Esophagus muscularis mucosa (tissue), 4 donors: ENCODE data around the gene LAMTOR2. TPM values are rescaled to one million over a fixed set of nuclear protein-coding genes. Genes with fewer than 3 reads are reported as not detected.

Experiments used
- DNase-seq: peaks from one replicate; pipeline ENCODE4 v3.0.0-alpha.2; 2017; ENCODE audit errors: extremely low spot score
- H3K27ac ChIP-seq, 4 donors: fragments of 200-600 bp; sonication (generic); replicated peaks in 1 of 4; 1 replicate in 3 of 4; 2 replicates in 1 of 4; pipeline ENCODE4 v1.5.1; 2016 to 2019; ENCODE audit warnings: mild to moderate bottlenecking in 1 of 4
- H3K27me3 ChIP-seq, 4 donors: fragments of 200-600 bp; sonication (generic); one replicate each; pipeline versions ENCODE4 v1.5.1 to v1.6.0; 2016 to 2019
- H3K36me3 ChIP-seq, 4 donors: fragments of 200-600 bp; sonication (generic); one replicate each; pipeline ENCODE4 v1.5.1; 2016 to 2019
- H3K4me1 ChIP-seq, 4 donors: fragments of 200-600 bp; sonication (generic); one replicate each; pipeline ENCODE4 v1.5.1; 2016 to 2019
- H3K4me3 ChIP-seq, 4 donors: fragments of 200-600 bp; sonication (generic); 1 replicate in 2 of 4; 2 replicates in 2 of 4; pipeline ENCODE4 v1.5.1; 2016 to 2019; ENCODE audit warnings: mild to moderate bottlenecking in 4 of 4, moderate library complexity in 1 of 4
- H3K9me3 ChIP-seq, 4 donors: fragments of 200-600 bp; sonication (generic); 1 replicate in 3 of 4; 2 replicates in 1 of 4; pipeline ENCODE4 v1.5.1; 2016 to 2019
- EP300 ChIP-seq: sonication (generic); formaldehyde crosslinking; IDR thresholded peaks from one replicate; pipeline ENCODE4 v1.6.1; 2017; ENCODE audit warnings: antibody characterized with exemption
- POLR2A ChIP-seq: fragments of 450-650 bp; IDR thresholded peaks from one replicate; pipeline ENCODE4 v1.6.1; 2017; ENCODE audit warnings: antibody characterized with exemption, moderate library complexity, mild to moderate bottlenecking, low read depth
- POLR2AphosphoS5 ChIP-seq, 2 donors: sonication (generic); formaldehyde crosslinking; IDR thresholded peaks; one replicate each; pipeline ENCODE4 v1.6.1; 2017; ENCODE audit warnings: antibody characterized with exemption in 2 of 2
- WGBS: methylation state at CpG from one replicate; pipeline ENCODE4 v1.1.5; 2018; 5-methylcytosine and 5-hydroxymethylcytosine counted together
- intact Hi-C: fragments of 100-400 bp; cut with DNase I; formaldehyde crosslinking; loops from one replicate; pipeline ENCODE4 v1.15.1; 2023
- total RNA-seq, 4 donors: library from RNA; depleted of rRNA; stranded (reverse); fragments of >200 nt; gene quantifications; one replicate each; pipeline versions ENCODE4 v1.1.0 to v1.2.1, GENCODE V29; 2016
- TF ChIP-seq, protein P1 (sequence below), 3 experiments: fragments of 200-600 bp in 2 of 3; fragments of 450-650 bp in 1 of 3; sonication (generic) in 2 of 3; IDR thresholded peaks; one replicate each; pipeline ENCODE4 v1.5.1; 2017 to 2019; ENCODE audit warnings: antibody characterized with exemption in 3 of 3, mild to moderate bottlenecking in 2 of 3, moderate library complexity in 1 of 3

Gene LAMTOR2
- total RNA-seq, 4 donors from 2014 or later, result 59.3 to 106 (median 75.5) TPM

DNA sequence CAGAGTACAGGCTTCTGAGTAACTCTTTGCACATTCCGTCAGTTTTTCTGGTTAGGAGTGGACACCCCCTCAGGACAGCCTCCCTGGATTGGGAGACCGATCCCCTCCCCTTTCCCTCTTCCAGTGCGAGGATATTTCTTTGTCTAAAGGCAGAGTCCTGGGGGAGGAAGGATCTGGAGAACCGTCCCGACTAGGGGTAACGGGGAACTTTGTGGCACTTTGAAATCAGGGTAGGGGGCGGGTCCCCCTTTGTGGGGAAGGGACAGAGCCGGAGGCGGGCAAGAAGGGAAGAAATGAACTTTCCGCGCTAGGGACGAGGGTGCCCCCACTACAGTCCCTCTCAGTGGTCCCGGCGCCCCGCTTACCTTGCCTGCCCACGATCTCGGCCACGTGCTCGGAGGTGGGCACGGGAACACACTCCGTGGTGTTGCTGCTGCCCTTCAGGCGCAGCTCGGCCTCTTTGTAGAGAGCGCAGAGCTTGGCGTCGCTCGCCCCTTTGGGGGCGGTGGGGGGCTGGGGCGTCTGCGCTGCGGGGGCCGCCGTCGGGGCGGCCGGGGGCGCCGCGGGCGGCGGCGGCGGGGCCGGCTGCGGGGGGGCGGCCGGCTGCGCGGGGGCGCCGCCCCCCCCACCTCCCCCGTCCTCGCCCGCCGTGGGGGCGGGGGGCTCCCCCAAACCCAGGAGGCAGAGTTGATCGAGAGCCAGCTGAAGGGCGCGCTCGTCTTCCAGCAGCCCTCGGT is 26.8 kb downstream of the LAMTOR2 start:
- 7% methylated on average over 40 of the region's 61 CpGs for WGBS
- no peaks in the 10 kb centered on the region for H3K36me3 ChIP-seq
- TF ChIP-seq POLR2AphosphoS5 (IDR thresholded peaks at IDR 0.05) (no peak), EP300 (no peak), POLR2A (no peak)
- TF ChIP-seq, protein P1, sequence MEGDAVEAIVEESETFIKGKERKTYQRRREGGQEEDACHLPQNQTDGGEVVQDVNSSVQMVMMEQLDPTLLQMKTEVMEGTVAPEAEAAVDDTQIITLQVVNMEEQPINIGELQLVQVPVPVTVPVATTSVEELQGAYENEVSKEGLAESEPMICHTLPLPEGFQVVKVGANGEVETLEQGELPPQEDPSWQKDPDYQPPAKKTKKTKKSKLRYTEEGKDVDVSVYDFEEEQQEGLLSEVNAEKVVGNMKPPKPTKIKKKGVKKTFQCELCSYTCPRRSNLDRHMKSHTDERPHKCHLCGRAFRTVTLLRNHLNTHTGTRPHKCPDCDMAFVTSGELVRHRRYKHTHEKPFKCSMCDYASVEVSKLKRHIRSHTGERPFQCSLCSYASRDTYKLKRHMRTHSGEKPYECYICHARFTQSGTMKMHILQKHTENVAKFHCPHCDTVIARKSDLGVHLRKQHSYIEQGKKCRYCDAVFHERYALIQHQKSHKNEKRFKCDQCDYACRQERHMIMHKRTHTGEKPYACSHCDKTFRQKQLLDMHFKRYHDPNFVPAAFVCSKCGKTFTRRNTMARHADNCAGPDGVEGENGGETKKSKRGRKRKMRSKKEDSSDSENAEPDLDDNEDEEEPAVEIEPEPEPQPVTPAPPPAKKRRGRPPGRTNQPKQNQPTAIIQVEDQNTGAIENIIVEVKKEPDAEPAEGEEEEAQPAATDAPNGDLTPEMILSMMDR (IDR thresholded peaks at IDR 0.05), result no peak
- no peak for DNase-seq
- peaks cover 24 to 53% (median 34%) of the 10 kb centered on the region in 4 donors for H3K4me1 ChIP-seq
- no peaks in the 10 kb centered on the region for H3K9me3 ChIP-seq
- intact Hi-C loops, result no loop called here
- H3K27ac ChIP-seq, result no peak overlapping the region
- no peaks in the 10 kb centered on the region for H3K27me3 ChIP-seq
- H3K4me3 ChIP-seq, result peak overlapping the region; percentile 81 to 88 (median 86)

DNA sequence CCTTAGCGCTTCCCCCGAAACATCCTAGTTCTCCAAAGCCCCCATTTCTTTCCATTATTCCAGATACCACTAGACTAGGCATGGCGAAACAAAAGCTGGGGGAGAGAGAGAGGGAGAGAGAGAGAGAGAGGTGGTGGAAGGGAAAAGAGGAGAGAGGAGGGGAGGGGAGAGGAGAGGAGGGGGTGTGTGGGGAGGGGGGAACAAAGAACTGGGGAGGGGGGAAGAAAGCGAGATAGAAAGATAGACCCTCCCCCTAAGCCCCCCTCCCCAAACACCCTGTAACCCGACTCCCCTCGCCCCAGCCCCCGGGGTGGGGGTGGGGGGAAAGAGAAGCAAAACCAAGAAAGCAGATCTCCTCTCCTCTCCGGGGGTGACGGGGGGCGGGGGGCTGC is 27.3 kb downstream of the LAMTOR2 start:
- TF ChIP-seq, protein P1 (IDR thresholded peaks at IDR 0.05), result no peak
- TF ChIP-seq POLR2A, result no peak
- TF ChIP-seq POLR2AphosphoS5 (IDR thresholded peaks at IDR 0.05), result no peak
- no peak for TF ChIP-seq EP300
- Histone ChIP-seq H3K9me3 (no peaks in the 10 kb centered on the region), H3K4me3 (peak overlapping the region; percentile 81 to 88 (median 86)), H3K4me1 (peaks cover 28 to 53% (median 36%) of the 10 kb centered on the region in 4 donors), H3K27me3 (no peaks in the 10 kb centered on the region), H3K36me3 (no peaks in the 10 kb centered on the region), H3K27ac (peak overlapping the region in 2 of 4 donors; percentile 67 to 77)
- no peak for DNase-seq
- 0% methylated on average over 7 of the region's 10 CpGs for WGBS
- intact Hi-C loops, result no loop called here

DNA sequence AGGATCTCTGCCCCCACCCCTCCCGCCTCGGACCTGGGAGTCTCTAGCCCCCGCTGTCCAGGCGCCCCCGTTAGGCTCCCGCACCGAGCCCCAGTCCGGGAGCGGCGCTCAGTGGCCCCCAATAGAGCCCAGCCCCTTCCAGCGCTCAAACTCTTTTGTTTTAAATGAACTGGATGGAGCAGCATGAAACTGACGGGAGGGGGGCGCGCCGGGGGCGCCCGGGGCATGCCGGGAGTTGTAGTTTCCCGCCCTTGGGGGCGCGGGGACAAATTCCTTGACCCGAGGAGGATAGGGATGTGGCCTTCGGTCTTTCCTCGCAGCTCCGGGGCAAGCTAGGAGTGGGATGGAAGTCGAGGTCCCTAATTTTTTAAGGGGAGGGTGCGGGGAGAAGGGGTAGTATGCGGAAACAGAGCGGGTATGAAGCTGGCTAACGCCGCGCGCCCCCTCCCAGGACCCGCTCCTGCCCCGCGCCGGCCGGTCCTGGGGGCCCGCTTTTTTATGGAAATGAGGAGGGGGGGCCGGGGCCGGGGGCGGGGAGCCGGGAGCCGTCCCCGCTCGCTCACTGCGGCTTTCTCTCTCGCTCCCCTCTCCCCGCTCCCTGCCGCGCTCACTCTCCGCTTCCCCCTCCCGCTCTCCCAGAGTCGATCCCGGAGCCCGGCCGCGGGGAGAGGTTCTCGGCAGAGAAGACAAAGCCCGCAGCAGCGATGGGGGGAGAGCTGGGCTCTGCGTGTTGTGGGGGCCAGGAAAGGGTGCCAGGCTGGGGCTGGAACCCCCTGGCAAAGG is 27.9 kb downstream of the LAMTOR2 start, which contains the start of gene MEX3A:
Gene MEX3A, minus strand, starts transcription at position 157 of the 783 bp plus-strand sequence. CDS start 467 bp downstream, outside the sequence.
- Histone ChIP-seq H3K9me3 (no peaks in the 10 kb centered on the region), H3K27ac (peak within 1 kb of the TSS; percentile 67 to 77 (median 70)), H3K36me3 (no peaks in the 10 kb centered on the region), H3K4me1 (peaks cover 28 to 50% (median 36%) of the 10 kb centered on the region in 4 donors), H3K4me3 (peak within 1 kb of the TSS; percentile 81 to 88 (median 86)), H3K27me3 (no peaks in the 10 kb centered on the region)
- WGBS, result 1% methylated on average over 29 of the region's 62 CpGs
- TF ChIP-seq POLR2AphosphoS5 (IDR thresholded peaks at IDR 0.05) (peak; percentile 37 to 51), POLR2A (no peak), EP300 (no peak)
- TF ChIP-seq, protein P1 (IDR thresholded peaks at IDR 0.05), result peak in 1 of 3 experiments; percentile 18
- intact Hi-C loops, result no loop called here
- DNase-seq, result no peak

DNA sequence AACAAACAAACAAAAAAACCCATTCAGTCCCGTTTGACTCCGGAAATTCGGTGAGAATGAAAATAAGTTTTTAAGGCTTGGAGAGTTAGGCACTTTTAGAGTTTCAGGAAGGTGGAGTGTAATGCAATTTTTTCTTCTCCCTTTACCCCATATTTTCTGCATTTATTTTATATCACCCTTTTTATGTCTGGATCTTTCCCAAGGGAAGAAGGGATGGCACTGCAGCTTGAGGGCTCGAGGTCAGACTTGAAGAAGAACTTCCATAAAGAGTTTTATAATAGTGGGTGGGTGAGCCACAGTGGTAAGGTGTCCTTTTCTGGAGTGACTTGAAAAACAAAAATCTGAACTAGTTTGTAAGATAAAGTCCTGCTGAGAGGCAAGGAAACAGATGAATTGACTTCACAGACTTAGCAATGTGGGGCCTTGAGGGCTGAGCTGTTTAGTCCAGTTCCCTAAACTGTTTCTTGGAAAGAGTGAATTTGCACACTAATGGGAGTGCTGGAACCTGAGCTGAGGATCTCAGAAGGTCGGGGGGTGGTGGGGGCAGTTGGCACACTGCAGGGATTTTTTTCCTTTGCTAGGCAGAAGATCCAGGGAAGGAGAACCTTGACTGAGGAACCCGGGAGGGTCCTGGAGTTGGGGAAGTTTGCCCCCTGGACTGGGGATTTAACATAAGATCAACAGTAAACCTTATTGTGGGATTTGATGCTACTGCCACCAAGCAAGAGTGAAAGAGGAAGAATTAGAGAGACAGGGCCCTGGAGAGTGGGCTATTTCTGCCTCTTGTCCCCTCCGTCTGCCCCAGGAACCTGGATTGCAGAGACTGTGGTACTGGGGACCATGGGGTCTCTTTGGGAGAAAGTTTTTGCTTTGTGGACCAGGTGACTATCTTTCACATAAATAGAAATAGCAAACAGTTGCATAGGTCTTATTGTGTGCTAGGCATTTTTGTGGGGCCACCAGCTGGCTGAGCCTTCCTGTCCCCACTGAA is 29.5 kb downstream of the LAMTOR2 start:
- Histone ChIP-seq H3K4me3 (no peak overlapping the region), H3K27me3 (no peaks in the 10 kb centered on the region), H3K27ac (no peak overlapping the region), H3K36me3 (no peaks in the 10 kb centered on the region), H3K4me1 (peaks cover 28 to 50% (median 36%) of the 10 kb centered on the region in 4 donors), H3K9me3 (no peaks in the 10 kb centered on the region)
- whole genome bisulfite sequencing, result 50% methylated on average over 7 of the region's 7 CpGs
- no peak for DNase-seq
- intact Hi-C loops, result no loop called here
- TF ChIP-seq POLR2AphosphoS5 (IDR thresholded peaks at IDR 0.05), result no peak
- TF ChIP-seq, protein P1 (IDR thresholded peaks at IDR 0.05), result no peak
